Stimulated activated CD8-positive, alpha-beta memory T cell treated with anti-CD3 and anti-CD28 coated beads, Interleukin-12 subunit alpha, Interleukin-12 subunit beta, amount 100 ng/mL, for 4 hours (primary cell): ENCODE data around the gene TRIM33.
"Not testable (repeated sequence)": the region's sequence is repeated elsewhere in the genome, so short reads cannot be mapped to it uniquely, and the experiment has no call there.

Source experiments
- DNase-seq: peaks from one replicate; pipeline ENCODE4 v3.0.0-alpha.2; 2020; ENCODE audit warnings: low read depth

TRIM33 gene

GRCh38 chr1:114418948-114419347 lies 92.1 kb downstream of the TRIM33 start:
- DNase-seq, result not testable (repeated sequence)

GRCh38 chr1:114397601-114398000 lies 113.4 kb downstream of the TRIM33 start:
- DNase-seq, result no peak

GRCh38 chr1:114395863-114396262 lies 115.1 kb downstream of the TRIM33 start:
- no peak for DNase-seq

GRCh38 chr1:114390960-114391359 lies 120.0 kb downstream of the TRIM33 start:
- no peak for DNase-seq

GRCh38 chr1:114390361-114390760 lies 120.6 kb downstream of the TRIM33 start:
- DNase-seq, result no peak

GRCh38 chr1:114388432-114389003 lies 122.5 kb downstream of the TRIM33 start:
- no peak for DNase-seq

GRCh38 chr1:114387585-114387984 lies 123.4 kb downstream of the TRIM33 start:
- not testable (repeated sequence) for DNase-seq

- DNase-seq, result no peak
Measured at GRCh38 chr1:114387010-114387360, 124.0 kb downstream of the TRIM33 start.

- DNase-seq, result no peak
Measured at GRCh38 chr1:114386129-114387009, 124.6 kb downstream of the TRIM33 start.

GRCh38 chr1:114384922-114385321 lies 126.1 kb downstream of the TRIM33 start:
- no peak for DNase-seq

- no peak for DNase-seq
Measured at GRCh38 chr1:114379987-114380386, 131.0 kb downstream of the TRIM33 start.

- DNase-seq, result no peak
Measured at GRCh38 chr1:114379358-114379757, 131.6 kb downstream of the TRIM33 start.

- DNase-seq, result no peak
Measured at GRCh38 chr1:114377356-114377755, 133.6 kb downstream of the TRIM33 start.

- DNase-seq, result no peak
Measured at GRCh38 chr1:114369930-114370329, 141.1 kb downstream of the TRIM33 start.

- DNase-seq, result not testable (repeated sequence)
Measured at GRCh38 chr1:114369266-114369919, 141.6 kb downstream of the TRIM33 start.

- DNase-seq, result no peak
Measured at GRCh38 chr1:114368560-114369255, 142.3 kb downstream of the TRIM33 start.

- DNase-seq, result no peak
Measured at GRCh38 chr1:114367810-114368209, 143.2 kb downstream of the TRIM33 start.

- DNase-seq, result not testable (repeated sequence)
Measured at GRCh38 chr1:114363230-114363629, 147.8 kb downstream of the TRIM33 start.

- DNase-seq, result no peak
Measured at GRCh38 chr1:114359791-114360190, 151.2 kb downstream of the TRIM33 start.

GRCh38 chr1:114355240-114355639 lies 155.8 kb downstream of the TRIM33 start:
- DNase-seq, result no peak

GRCh38 chr1:114353262-114353661 lies 157.7 kb downstream of the TRIM33 start:
- DNase-seq, result no peak

- no peak for DNase-seq
Measured at GRCh38 chr1:114352797-114353196, 158.2 kb downstream of the TRIM33 start.
